Ovary (tissue), 9 donors: ENCODE results near the gene TBX3. TPM values are rescaled to one million over a fixed set of nuclear protein-coding genes. Genes with fewer than 3 reads are reported as not detected.

Source experiments
- DNase-seq, 5 donors: peaks; one replicate each; pipeline ENCODE4 v3.0.0-alpha.2; 2019 to 2020
- H3K27ac ChIP-seq, 2 donors: fragments of 200-600 bp; one replicate each; pipeline versions ENCODE4 v1.5.1 to v1.8.0; 2019 to 2022
- H3K27me3 ChIP-seq: fragments of 200-600 bp; one replicate; pipeline ENCODE4 v1.8.0; 2022
- H3K36me3 ChIP-seq: fragments of 200-600 bp; sonication (generic); one replicate; pipeline ENCODE4 v1.5.1; 2019
- H3K4me1 ChIP-seq: one replicate; pipeline ENCODE4 v1.8.1; 2013; ENCODE audit warnings: mild to moderate bottlenecking, moderate library complexity; ENCODE audit not compliant: insufficient read depth
- H3K4me3 ChIP-seq: fragments of 200-600 bp; sonication (generic); one replicate; pipeline ENCODE4 v1.5.1; 2017
- H3K9me3 ChIP-seq, 2 donors: fragments of 200-600 bp in 1 of 2; sonication (generic) in 1 of 2; one replicate each; pipeline versions ENCODE4 v1.5.1 to v1.8.1; 2013 to 2019; ENCODE audit warnings: mild to moderate bottlenecking in 1 of 2, moderate library complexity in 1 of 2
- CTCF ChIP-seq, 3 donors: fragments of 450-650 bp in 2 of 3; fragments of 200-600 bp in 1 of 3; IDR thresholded peaks; one replicate each; pipeline versions ENCODE4 v1.5.1 to v1.8.0; 2016 to 2022; ENCODE audit warnings: antibody characterized with exemption in 3 of 3, mild to moderate bottlenecking in 1 of 3
- EP300 ChIP-seq: sonication (generic); formaldehyde crosslinking; IDR thresholded peaks from one replicate; pipeline ENCODE4 v1.6.1; 2017; ENCODE audit warnings: antibody characterized with exemption
- POLR2A ChIP-seq: fragments of 450-650 bp; IDR thresholded peaks from one replicate; pipeline ENCODE4 v1.6.1; 2017; ENCODE audit warnings: antibody characterized with exemption, mild to moderate bottlenecking, moderate library complexity
- WGBS, 3 donors: extraction: QIAGEN DNeasy Blood & Tissue Kit in 1 of 3; methylation state at CpG; one replicate each; pipeline versions ENCODE4 v1.1.5 to v1.1.7; 2013 to 2017; 5-methylcytosine and 5-hydroxymethylcytosine counted together
- intact Hi-C, 4 donors: fragments of 100-400 bp; cut with DNase I; formaldehyde crosslinking; loops; one replicate each; pipeline versions ENCODE4 v1.11.0 to v1.15.1; 2022 to 2023
- polyA plus RNA-seq, 2 donors: library from polyadenylated mRNA; stranded (reverse); fragments of 200-250 nt in 1 of 2; fragments of 350-450 nt in 1 of 2; fragmentation: Illumina TruSeq in 1 of 2; extraction: RNeasy Lipid Tissue Mini Kit (QIAGEN cat#74804) in 1 of 2; gene quantifications; one replicate each; pipeline ENCODE4 v1.2.3, GENCODE V29; 2013 to 2014
- total RNA-seq, 7 donors: library from RNA; depleted of rRNA in 2 of 7; stranded (reverse); fragments of >200 nt in 2 of 7; fragmentation: NEBNext Ultra II Directional in 3 of 7; extraction: Animal tissue kit (Norgen Biotek cat#: 25700) in 3 of 7; gene quantifications; one replicate each; pipeline versions ENCODE4 v1.1.0 to v1.2.4, GENCODE V29; 2016 to 2023
- donor health status: DM: no; HTN: no; CAD: no; lungs with moderate emphysema.
- donor health status: DM: no; HTN: no; CAD: no.
- donor health status: Bipolar disorder and iron deficiency.
- donor health status: DM: yes; HTN: yes; CAD: no.
- donor health status: DM: no; HTN: no; CAD: no.
- donor health status: DM: yes; HTN: yes; CAD: no.

TBX3 gene
- total and polyA plus RNA-seq, 9 donors, result 25.4 to 106 (median 61.2) TPM

- H3K27ac ChIP-seq, result no peak overlapping the region
- no peaks in the 10 kb centered on the region for H3K27me3 ChIP-seq
- intact Hi-C loops, result no loop called here
- H3K4me1 ChIP-seq, result peaks cover 13% of the 10 kb centered on the region
- no peaks in the 10 kb centered on the region for H3K9me3 ChIP-seq
- no peak for DNase-seq
- TF ChIP-seq EP300 (no peak), POLR2A (no peak), CTCF (IDR thresholded peaks at IDR 0.05) (no peak)
- H3K36me3 ChIP-seq, result no peaks in the 10 kb centered on the region
- WGBS, 3 donors, result 74 to 90% (median 76%) methylated on average over 6 of the region's 6 CpGs
- no peak overlapping the region for H3K4me3 ChIP-seq
These were observed 7.7 kb downstream of the TBX3 start for GRCh38 chr12:114676142-114676741.

GRCh38 chr12:114674251-114675047 lies 9.5 kb downstream of the TBX3 start:
- Histone ChIP-seq H3K27ac (peak overlapping the region in 1 of 2 donors; percentile 29), H3K4me1 (peaks cover 10% of the 10 kb centered on the region), H3K9me3 (no peaks in the 10 kb centered on the region), H3K4me3 (no peak overlapping the region), H3K27me3 (no peaks in the 10 kb centered on the region), H3K36me3 (no peaks in the 10 kb centered on the region)
- DNase-seq, result no peak
- intact Hi-C loops, result no loop called here
- WGBS, 3 donors, result 87 to 90% (median 88%) methylated on average over 70 of the region's 70 CpGs
- no peak for TF ChIP-seq EP300
- no peak for TF ChIP-seq POLR2A
- no peak for TF ChIP-seq CTCF (IDR thresholded peaks at IDR 0.05)

- no peak for DNase-seq
- Histone ChIP-seq H3K4me1 (peaks cover 9% of the 10 kb centered on the region), H3K9me3 (no peaks in the 10 kb centered on the region), H3K27ac (peak overlapping the region in 1 of 2 donors; percentile 68), H3K27me3 (no peaks in the 10 kb centered on the region), H3K36me3 (no peaks in the 10 kb centered on the region), H3K4me3 (no peak overlapping the region)
- TF ChIP-seq POLR2A, result no peak
- TF ChIP-seq CTCF (IDR thresholded peaks at IDR 0.05), result no peak
- no peak for TF ChIP-seq EP300
- intact Hi-C loops, result no loop called here
- WGBS, 3 donors, result 82 to 87% (median 82%) methylated on average over 12 of the region's 12 CpGs
These were observed 10.1 kb downstream of the TBX3 start for GRCh38 chr12:114673901-114674250.

GRCh38 chr12:114673169-114673833 lies 10.7 kb downstream of the TBX3 start:
- WGBS, 3 donors, result 22 to 27% (median 25%) methylated on average over 10 of the region's 10 CpGs
- TF ChIP-seq CTCF (IDR thresholded peaks at IDR 0.05) (no peak), POLR2A (no peak), EP300 (no peak)
- Histone ChIP-seq H3K27me3 (no peaks in the 10 kb centered on the region), H3K4me1 (peaks cover 9% of the 10 kb centered on the region), H3K9me3 (no peaks in the 10 kb centered on the region), H3K27ac (peak overlapping the region; percentile 7 to 68), H3K4me3 (no peak overlapping the region), H3K36me3 (no peaks in the 10 kb centered on the region)
- DNase-seq, result peak; percentile 66 to 78 (median 70)
- intact Hi-C loops, result no loop called here
